IMR-90 (cell line): ENCODE measurements around the gene N4BP2. TPM values are rescaled to one million over a fixed set of nuclear protein-coding genes. Genes with fewer than 3 reads are reported as not detected.

Experiments
- ATAC-seq: fragments of 200-7000 bp; cut with Tn5 transposase; 2 replicates; pipeline ENCODE4 v1.9.1; 2020; ENCODE audit warnings: low read depth, mild to moderate bottlenecking, moderate library complexity
- BruUV-seq: library from RNA; stranded (reverse); fragments of 400-500 nt; replicated peaks from 2 replicates; lab custom pipeline; 2021; lab: Mats Ljungman, UMichigan
- CTCF ChIA-PET: fragments of 300-600 bp; formaldehyde crosslinking; extraction: SDS; loops from one replicate; lab custom pipeline; 2021; ENCODE audit warnings: antibody characterized with exemption; lab: Yijun Ruan, JAX
- POLR2A ChIA-PET: fragments of 300-600 bp; sonication (Branson Sonifier 250); formaldehyde crosslinking; loops from one replicate; lab custom pipeline; 2022; ENCODE audit warnings: antibody characterized with exemption; ENCODE audit not compliant: unreplicated experiment; lab: Charles Lee
- DNase-seq: peaks from one replicate; pipeline ENCODE4 v3.0.0; 2013
- H2AFZ ChIP-seq: replicated peaks from 2 replicates; pipeline ENCODE3; 2013; ENCODE audit warnings: low read length, mild to moderate bottlenecking; ENCODE audit not compliant: poor library complexity
- H2AK5ac ChIP-seq: 2 replicates; pipeline ENCODE4 v1.6.1; 2013; ENCODE audit warnings: low read depth, low read length, inconsistent platforms
- H2AK9ac ChIP-seq: replicated peaks from 2 replicates; pipeline ENCODE3; 2013; ENCODE audit warnings: mild to moderate bottlenecking, low read depth, low read length, moderate library complexity; ENCODE audit not compliant: poor library complexity
- H2BK120ac ChIP-seq: 2 replicates; pipeline ENCODE4 v1.6.1; 2013; ENCODE audit warnings: low read depth, low read length, inconsistent platforms
- H2BK15ac ChIP-seq: 3 replicates; pipeline ENCODE4 v1.6.1; 2013; ENCODE audit warnings: low read depth, low read length, inconsistent platforms
- H2BK20ac ChIP-seq: 2 replicates; pipeline ENCODE4 v1.6.1; 2013; ENCODE audit warnings: low read depth, mild to moderate bottlenecking, inconsistent platforms, low read length, moderate library complexity
- H2BK5ac ChIP-seq: 2 replicates; pipeline ENCODE4 v1.6.1; 2013; ENCODE audit warnings: mild to moderate bottlenecking, low read depth, low read length, inconsistent platforms; ENCODE audit not compliant: poor library complexity, severe bottlenecking
- H3K14ac ChIP-seq: replicated peaks from 2 replicates; pipeline ENCODE4 v1.6.1; 2013; ENCODE audit warnings: low read depth, low read length, inconsistent platforms
- H3K18ac ChIP-seq: 2 replicates; pipeline ENCODE4 v1.6.1; 2013; ENCODE audit warnings: low read depth, low read length, control low read depth
- H3K23ac ChIP-seq: 2 replicates; pipeline ENCODE4 v1.6.1; 2013; ENCODE audit warnings: low read depth, low read length, inconsistent platforms
- H3K27ac ChIP-seq: 2 replicates; pipeline ENCODE4 v1.5.1; 2013; ENCODE audit warnings: mild to moderate bottlenecking, control low read depth, low read length; ENCODE audit not compliant: insufficient read depth
- H3K27me3 ChIP-seq: 2 replicates; pipeline ENCODE4 v1.6.1; 2013; ENCODE audit warnings: low read length; ENCODE audit not compliant: control insufficient read depth, insufficient read depth
- H3K36me3 ChIP-seq: 2 replicates; pipeline ENCODE4 v1.6.1; 2013; ENCODE audit warnings: low read length, mixed read lengths; ENCODE audit not compliant: control insufficient read depth, insufficient read depth
- H3K4ac ChIP-seq: 2 replicates; pipeline ENCODE4 v1.6.1; 2013; ENCODE audit warnings: low read depth, low read length, inconsistent platforms
- H3K4me1 ChIP-seq: 2 replicates; pipeline ENCODE4 v1.6.1; 2013; ENCODE audit warnings: low read length, mixed read lengths; ENCODE audit not compliant: control insufficient read depth, insufficient read depth
- H3K4me2 ChIP-seq: 2 replicates; pipeline ENCODE4 v1.6.1; 2013; ENCODE audit warnings: low read depth, mild to moderate bottlenecking, control low read depth, low read length, moderate library complexity
- H3K4me3 ChIP-seq: 2 replicates; pipeline ENCODE4 v1.5.1; 2013; ENCODE audit warnings: low read depth, mild to moderate bottlenecking, control low read depth, low read length, moderate library complexity; ENCODE audit not compliant: insufficient read depth
- H3K56ac ChIP-seq: 2 replicates; pipeline ENCODE4 v1.6.1; 2013; ENCODE audit warnings: low read length, inconsistent platforms; ENCODE audit not compliant: insufficient read depth; ENCODE audit errors: extremely low read depth
- H3K79me1 ChIP-seq, 2 experiments: 2 replicates each; pipeline ENCODE4 v1.6.1; 2013; ENCODE audit warnings: low read length in 2 of 2, inconsistent platforms in 1 of 2, low read depth in 1 of 2
- H3K9ac ChIP-seq: 2 replicates; pipeline ENCODE4 v1.6.1; 2013; ENCODE audit warnings: low read depth, low read length, control low read depth
- H3K9me1 ChIP-seq: 2 replicates; pipeline ENCODE4 v1.6.1; 2013; ENCODE audit warnings: low read length, inconsistent platforms; ENCODE audit not compliant: insufficient read depth
- H3K9me3 ChIP-seq: 2 replicates; pipeline ENCODE4 v1.6.1; 2013; ENCODE audit warnings: low read length; ENCODE audit not compliant: control insufficient read depth, insufficient read depth
- H4K20me1 ChIP-seq: 2 replicates; pipeline ENCODE4 v1.6.1; 2013; ENCODE audit warnings: low read length, inconsistent platforms; ENCODE audit not compliant: insufficient read depth
- H4K5ac ChIP-seq: 2 replicates; pipeline ENCODE4 v1.6.1; 2013; ENCODE audit warnings: mild to moderate bottlenecking, low read depth, low read length, control low read depth
- H4K8ac ChIP-seq, 2 experiments: 2 replicates each; pipeline ENCODE4 v1.6.1; 2013; ENCODE audit warnings: low read depth in 2 of 2, low read length in 2 of 2, control low read depth in 1 of 2, inconsistent platforms in 1 of 2
- H4K91ac ChIP-seq: 2 replicates; pipeline ENCODE4 v1.6.1; 2013; ENCODE audit warnings: low read depth, low read length, inconsistent platforms; ENCODE audit not compliant: insufficient read depth
- BHLHE40 ChIP-seq: fragments of 150-350 bp; IDR thresholded peaks from 2 replicates; pipeline ENCODE4 v1.6.1; 2016; ENCODE audit warnings: mild to moderate bottlenecking, low read depth, low read length
- CEBPB ChIP-seq: IDR thresholded peaks from 2 replicates; pipeline ENCODE4 v1.6.1; 2012; ENCODE audit warnings: low read depth, low read length, improper control_type of control experiment
- CHD1 ChIP-seq: IDR thresholded peaks from 2 replicates; pipeline ENCODE4 v1.6.1; 2012; ENCODE audit warnings: low read depth, low read length, improper control_type of control experiment
- MAFK ChIP-seq: IDR thresholded peaks from 2 replicates; pipeline ENCODE4 v1.6.1; 2012; ENCODE audit warnings: low read depth, low read length, improper control_type of control experiment
- MAZ ChIP-seq: IDR thresholded peaks from 2 replicates; pipeline ENCODE4 v1.6.1; 2012; ENCODE audit warnings: low read depth, mild to moderate bottlenecking, low read length, improper control_type of control experiment, moderate library complexity, borderline replicate concordance
- MXI1 ChIP-seq: IDR thresholded peaks from 2 replicates; pipeline ENCODE4 v1.6.1; 2012; ENCODE audit warnings: low read depth, mild to moderate bottlenecking, low read length, moderate library complexity, borderline replicate concordance
- NFE2L2 ChIP-seq: fragments of 150-350 bp; IDR thresholded peaks from 2 replicates; pipeline ENCODE4 v1.6.1; 2016; ENCODE audit warnings: low read depth, mild to moderate bottlenecking, low read length
- POLR2A ChIP-seq: IDR thresholded peaks from 2 replicates; pipeline ENCODE4 v1.6.1; 2012; ENCODE audit warnings: mild to moderate bottlenecking, low read depth, low read length
- RCOR1 ChIP-seq: IDR thresholded peaks from 2 replicates; pipeline ENCODE4 v1.6.1; 2012; ENCODE audit warnings: mild to moderate bottlenecking, low read length, improper control_type of control experiment; ENCODE audit not compliant: insufficient replicate concordance
- RFX5 ChIP-seq: IDR thresholded peaks from 2 replicates; pipeline ENCODE4 v1.8.0; 2012; ENCODE audit warnings: low read depth, mild to moderate bottlenecking, low read length, moderate library complexity
- SMC3 ChIP-seq: fragments of 150-350 bp; IDR thresholded peaks from 2 replicates; pipeline ENCODE4 v1.6.1; 2016; ENCODE audit warnings: low read depth, mild to moderate bottlenecking, antibody characterized with exemption, low read length, moderate library complexity
- WGBS, 2 experiments: methylation state at CpG; one replicate each; pipeline versions ENCODE4 v1.1.5 to v1.1.7; 2013; ENCODE audit warnings: missing lambda C conversion rate in 2 of 2; ENCODE audit not compliant: insufficient read length in 1 of 2; ENCODE audit errors: extremely low coverage in 2 of 2; 5-methylcytosine and 5-hydroxymethylcytosine counted together
- dilution Hi-C: fragments of 300-500 bp; cut with HindIII; formaldehyde crosslinking; loops from one replicate; pipeline ENCODE4 v1.14.3; 2018; ENCODE audit warnings: low sequenced_read_pairs; ENCODE audit not compliant: unreplicated experiment
- in situ Hi-C: fragments of 300-500 bp; cut with MboI; formaldehyde crosslinking; loops from 3 replicates; pipeline ENCODE4 v1.14.3; 2019; ENCODE audit warnings: low sequenced_read_pairs, inconsistent platforms, mixed read lengths
- intact Hi-C: fragments of 100-400 bp; cut with micrococcal nuclease; formaldehyde crosslinking; loops from 2 replicates; pipeline ENCODE4 v1.10.0; 2022
- polyA plus RNA-seq, 3 experiments: library from polyadenylated mRNA; depleted of rRNA; stranded (reverse); fragments of >200 nt; gene quantifications; 2 replicates each; pipeline ENCODE4 v1.2.3, GENCODE V29; 2012; ENCODE audit warnings: low replicate concordance in 1 of 3
- total RNA-seq: library from RNA; depleted of rRNA; stranded (reverse); fragments of >200 nt; gene quantifications from 2 replicates; pipeline ENCODE4 v1.2.3, GENCODE V29; 2012
- TF ChIP-seq, protein P1 (sequence below): fragments of 150-350 bp; IDR thresholded peaks from 2 replicates; pipeline ENCODE4 v1.6.1; 2016; ENCODE audit warnings: low read depth, mild to moderate bottlenecking, low read length, moderate library complexity, borderline replicate concordance
- TF ChIP-seq, protein P2 (sequence below): conservative IDR thresholded peaks from 2 replicates; pipeline ENCODE4 v1.5.1; 2012; ENCODE audit warnings: mild to moderate bottlenecking, low read depth, low read length, improper control_type of control experiment
- TF ChIP-seq, protein P3 (sequence below): fragments of 150-350 bp; IDR thresholded peaks from 2 replicates; pipeline ENCODE4 v1.6.1; 2017; ENCODE audit warnings: mild to moderate bottlenecking, antibody characterized with exemption, low read length, low read depth

The N4BP2 gene
- total and polyA plus RNA-seq, 2 of the 4 experiments (the other 2 are of a cell fraction) = 0.84 to 2.2 TPM

DNA sequence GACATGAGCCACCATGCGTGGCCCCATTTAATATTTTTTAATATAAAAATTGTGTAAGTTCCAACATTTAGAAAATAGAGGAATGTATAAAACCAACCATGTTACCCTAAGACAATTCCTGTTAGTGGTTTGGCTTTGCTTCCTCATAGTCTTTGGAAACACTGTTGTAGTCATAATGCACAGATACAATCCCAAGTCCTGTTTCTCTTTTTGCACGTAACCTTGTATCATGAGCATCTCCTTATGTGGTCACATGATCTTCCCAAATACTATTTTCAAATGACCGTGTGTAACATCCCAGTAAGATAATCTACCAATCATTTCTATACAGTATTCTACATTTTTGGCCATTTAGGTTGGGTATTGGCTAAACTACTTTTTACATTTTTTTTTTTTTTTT, 126.3 kb downstream of the N4BP2 start:
- no peak overlapping the region for H3K9ac ChIP-seq
- no peak overlapping the region for H2AK9ac ChIP-seq
- H3K79me1 ChIP-seq = no peaks in the 10 kb centered on the region
- H4K5ac ChIP-seq = no peak overlapping the region
- H3K27me3 ChIP-seq = no peaks in the 10 kb centered on the region; the same call in 1 of the 2 replicates
- H3K4me2 ChIP-seq = no peak overlapping the region
- no peaks in the 10 kb centered on the region for H4K20me1 ChIP-seq
- CTCF ChIA-PET = no interaction called here
- no CpG with 5 or more reads among the region's 3 CpGs for WGBS, 2 experiments
- H2BK5ac ChIP-seq = no peak overlapping the region
- dilution Hi-C loops (no loop called here), intact Hi-C loops (no loop called here), in situ Hi-C loops (no loop called here)
- TF ChIP-seq, protein P1, sequence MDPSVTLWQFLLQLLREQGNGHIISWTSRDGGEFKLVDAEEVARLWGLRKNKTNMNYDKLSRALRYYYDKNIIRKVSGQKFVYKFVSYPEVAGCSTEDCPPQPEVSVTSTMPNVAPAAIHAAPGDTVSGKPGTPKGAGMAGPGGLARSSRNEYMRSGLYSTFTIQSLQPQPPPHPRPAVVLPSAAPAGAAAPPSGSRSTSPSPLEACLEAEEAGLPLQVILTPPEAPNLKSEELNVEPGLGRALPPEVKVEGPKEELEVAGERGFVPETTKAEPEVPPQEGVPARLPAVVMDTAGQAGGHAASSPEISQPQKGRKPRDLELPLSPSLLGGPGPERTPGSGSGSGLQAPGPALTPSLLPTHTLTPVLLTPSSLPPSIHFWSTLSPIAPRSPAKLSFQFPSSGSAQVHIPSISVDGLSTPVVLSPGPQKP = no peak
- TF ChIP-seq MAFK = no peak
- no peak for TF ChIP-seq MAZ
- TF ChIP-seq, protein P2, sequence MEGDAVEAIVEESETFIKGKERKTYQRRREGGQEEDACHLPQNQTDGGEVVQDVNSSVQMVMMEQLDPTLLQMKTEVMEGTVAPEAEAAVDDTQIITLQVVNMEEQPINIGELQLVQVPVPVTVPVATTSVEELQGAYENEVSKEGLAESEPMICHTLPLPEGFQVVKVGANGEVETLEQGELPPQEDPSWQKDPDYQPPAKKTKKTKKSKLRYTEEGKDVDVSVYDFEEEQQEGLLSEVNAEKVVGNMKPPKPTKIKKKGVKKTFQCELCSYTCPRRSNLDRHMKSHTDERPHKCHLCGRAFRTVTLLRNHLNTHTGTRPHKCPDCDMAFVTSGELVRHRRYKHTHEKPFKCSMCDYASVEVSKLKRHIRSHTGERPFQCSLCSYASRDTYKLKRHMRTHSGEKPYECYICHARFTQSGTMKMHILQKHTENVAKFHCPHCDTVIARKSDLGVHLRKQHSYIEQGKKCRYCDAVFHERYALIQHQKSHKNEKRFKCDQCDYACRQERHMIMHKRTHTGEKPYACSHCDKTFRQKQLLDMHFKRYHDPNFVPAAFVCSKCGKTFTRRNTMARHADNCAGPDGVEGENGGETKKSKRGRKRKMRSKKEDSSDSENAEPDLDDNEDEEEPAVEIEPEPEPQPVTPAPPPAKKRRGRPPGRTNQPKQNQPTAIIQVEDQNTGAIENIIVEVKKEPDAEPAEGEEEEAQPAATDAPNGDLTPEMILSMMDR = no peak
- TF ChIP-seq NFE2L2 = no peak
- no peak for TF ChIP-seq POLR2A
- TF ChIP-seq CEBPB = no peak
- no peak for TF ChIP-seq SMC3
- TF ChIP-seq, protein P3, sequence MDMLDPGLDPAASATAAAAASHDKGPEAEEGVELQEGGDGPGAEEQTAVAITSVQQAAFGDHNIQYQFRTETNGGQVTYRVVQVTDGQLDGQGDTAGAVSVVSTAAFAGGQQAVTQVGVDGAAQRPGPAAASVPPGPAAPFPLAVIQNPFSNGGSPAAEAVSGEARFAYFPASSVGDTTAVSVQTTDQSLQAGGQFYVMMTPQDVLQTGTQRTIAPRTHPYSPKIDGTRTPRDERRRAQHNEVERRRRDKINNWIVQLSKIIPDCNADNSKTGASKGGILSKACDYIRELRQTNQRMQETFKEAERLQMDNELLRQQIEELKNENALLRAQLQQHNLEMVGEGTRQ = no peak
- TF ChIP-seq RCOR1 = no peak
- TF ChIP-seq BHLHE40 = no peak
- TF ChIP-seq CHD1 = no peak
- TF ChIP-seq MXI1 = no peak
- TF ChIP-seq RFX5 = no peak
- ATAC-seq = no peak
- no peak overlapping the region for H3K56ac ChIP-seq
- H3K4me3 ChIP-seq = no peak overlapping the region
- no peaks in the 10 kb centered on the region for H3K4me1 ChIP-seq
- no peak overlapping the region for H3K27ac ChIP-seq
- no peak overlapping the region for H2BK20ac ChIP-seq
- H3K23ac ChIP-seq = no peak overlapping the region
- no peak overlapping the region for H2AFZ ChIP-seq
- no peak overlapping the region for H4K91ac ChIP-seq
- POLR2A ChIA-PET = no interaction called here
- H3K9me1 ChIP-seq = no peaks in the 10 kb centered on the region
- no peak overlapping the region for H3K18ac ChIP-seq
- BruUV-seq = no TSS peak
- H2BK15ac ChIP-seq = no peak overlapping the region
- H3K14ac ChIP-seq = no peak overlapping the region
- no peaks in the 10 kb centered on the region for H3K9me3 ChIP-seq
- no peaks in the 10 kb centered on the region for H3K36me3 ChIP-seq
- H2BK120ac ChIP-seq = no peak overlapping the region
- no peak for DNase-seq
- no peak overlapping the region for H2AK5ac ChIP-seq
- H3K4ac ChIP-seq = no peak overlapping the region
- H4K8ac ChIP-seq = no peak overlapping the region
